A673 (cell line): Measurements from ENCODE around the gene MKS1. TPM values are rescaled to one million over a fixed set of nuclear protein-coding genes. Genes with fewer than 3 reads are reported as not detected.

Source experiments
- BruUV-seq: library from RNA; stranded (reverse); fragments of 400-500 nt; replicated peaks from 2 replicates; lab custom pipeline; 2021; lab: Mats Ljungman, UMichigan
- CTCF ChIA-PET: fragments of 300-600 bp; sonication (Branson Sonifier 250); formaldehyde crosslinking; loops from one replicate; lab custom pipeline; 2022; ENCODE audit warnings: antibody characterized with exemption; lab: Charles Lee
- POLR2A ChIA-PET: fragments of 300-600 bp; sonication (Branson Sonifier 250); formaldehyde crosslinking; loops from one replicate; lab custom pipeline; 2022; ENCODE audit warnings: antibody characterized with exemption; ENCODE audit not compliant: low non-redundant PET; lab: Charles Lee
- DNase-seq: peaks from one replicate; pipeline ENCODE4 v3.0.0-alpha.2; 2015; ENCODE audit warnings: low spot score
- H3K27ac ChIP-seq: fragments of 200-600 bp; sonication (generic); 2 replicates; pipeline ENCODE4 v1.5.1; 2016; ENCODE audit warnings: mixed run types, low read depth, mild to moderate bottlenecking, mixed read lengths, antibody characterized with exemption, low read length; ENCODE audit not compliant: poor library complexity, severe bottlenecking
- H3K27me3 ChIP-seq: fragments of 200-600 bp; sonication (generic); replicated peaks from 2 replicates; pipeline ENCODE4 v1.6.1; 2017; ENCODE audit warnings: mixed run types, low read depth, mild to moderate bottlenecking, mixed read lengths, antibody characterized with exemption, low read length; ENCODE audit not compliant: insufficient read depth, poor library complexity
- H3K36me3 ChIP-seq: fragments of 200-600 bp; sonication (generic); 2 replicates; pipeline ENCODE4 v1.6.1; 2016; ENCODE audit warnings: mixed run types, mild to moderate bottlenecking, mixed read lengths, antibody characterized with exemption, low read length; ENCODE audit not compliant: insufficient read depth, poor library complexity, severe bottlenecking
- H3K4me1 ChIP-seq: fragments of 200-600 bp; sonication (generic); 2 replicates; pipeline ENCODE4 v1.6.1; 2017; ENCODE audit warnings: mixed run types, mild to moderate bottlenecking, mixed read lengths, antibody characterized with exemption, low read length; ENCODE audit not compliant: insufficient read depth, poor library complexity, severe bottlenecking
- H3K4me3 ChIP-seq: fragments of 200-600 bp; sonication (generic); 2 replicates; pipeline ENCODE4 v1.5.1; 2016; ENCODE audit warnings: low read depth, mixed run types, mild to moderate bottlenecking, mixed read lengths, low read length; ENCODE audit not compliant: poor library complexity, severe bottlenecking
- H3K9me3 ChIP-seq: fragments of 200-600 bp; sonication (generic); 2 replicates; pipeline ENCODE4 v1.6.1; 2016; ENCODE audit warnings: mixed run types, low read depth, mild to moderate bottlenecking, mixed read lengths, antibody characterized with exemption, low read length; ENCODE audit not compliant: poor library complexity, severe bottlenecking
- CTCF ChIP-seq: fragments of 300-800, 200-600 bp; sonication (generic); conservative IDR thresholded peaks from 2 replicates; pipeline ENCODE4 v1.5.1; 2017; ENCODE audit warnings: low read depth, mild to moderate bottlenecking, antibody characterized with exemption, low read length, moderate library complexity, mixed read lengths
- EZH2 ChIP-seq: fragments of 200-600 bp; sonication (generic); IDR thresholded peaks from 2 replicates; pipeline ENCODE4 v1.6.1; 2017; ENCODE audit warnings: borderline replicate concordance, low read depth, mild to moderate bottlenecking, mixed read lengths, antibody characterized with exemption, low read length; ENCODE audit not compliant: poor library complexity, severe bottlenecking
- intact Hi-C: fragments of 100-400 bp; cut with micrococcal nuclease; formaldehyde crosslinking; loops from one replicate; pipeline ENCODE4 v1.10.0; 2022; ENCODE audit not compliant: unreplicated experiment
- total RNA-seq: library from RNA; stranded (reverse); gene quantifications from 2 replicates; pipeline ENCODE4 v1.2.3, GENCODE V29; 2021

The MKS1 gene
- total RNA-seq, 1 experiment from 2014 or later, result 28.1 TPM

- CTCF ChIA-PET, result interaction anchor here (0.6 to 1.8 kb wide), 9 partner anchors 9 to 295 kb away, joined by 3 to 8 read pairs (median 4); partner anchors contain the start of gene SUPT4H1
- no peaks in the 10 kb centered on the region for H3K36me3 ChIP-seq
- intact Hi-C loops, result no loop called here
- H3K27ac ChIP-seq, result no peak overlapping the region
- peak overlapping the region; percentile 43 for H3K4me3 ChIP-seq
- DNase-seq, result peak; percentile 70
- POLR2A ChIA-PET, result interaction anchor here (0.6 kb wide), 2 partner anchors 19 to 388 kb away, joined by 4 to 15 read pairs; no protein-coding TSS in a partner anchor
- peak; percentile 97 for TF ChIP-seq CTCF
- no peak for TF ChIP-seq EZH2
- no peaks in the 10 kb centered on the region for H3K9me3 ChIP-seq
- no TSS peak for BruUV-seq
- H3K27me3 ChIP-seq, result peaks cover 18% of the 10 kb centered on the region
- peaks cover 8% of the 10 kb centered on the region for H3K4me1 ChIP-seq
Measured at GRCh38 chr17:58249270-58250133, 30.4 kb upstream of the MKS1 start.

- no peak overlapping the region for H3K27ac ChIP-seq
- ChIA-PET POLR2A (no interaction called here), CTCF (interaction anchor here (0.9 to 1.8 kb wide), 5 partner anchors 36 to 199 kb away, joined by 3 to 8 read pairs (median 4); partner anchors contain the start of gene SUPT4H1)
- DNase-seq, result no peak
- peak overlapping the region; percentile 43 for H3K4me3 ChIP-seq
- peaks cover 14% of the 10 kb centered on the region for H3K27me3 ChIP-seq
- no peaks in the 10 kb centered on the region for H3K9me3 ChIP-seq
- peaks cover 8% of the 10 kb centered on the region for H3K4me1 ChIP-seq
- intact Hi-C loops, result no loop called here
- no peaks in the 10 kb centered on the region for H3K36me3 ChIP-seq
- TF ChIP-seq CTCF, result no peak
- TF ChIP-seq EZH2, result no peak
- no TSS peak for BruUV-seq
Measured at GRCh38 chr17:58248955-58249269, 29.9 kb upstream of the MKS1 start.

GRCh38 chr17:58247511-58248363 lies 28.7 kb upstream of the MKS1 start:
- Histone ChIP-seq H3K9me3 (no peaks in the 10 kb centered on the region), H3K36me3 (no peaks in the 10 kb centered on the region), H3K4me3 (no peak overlapping the region), H3K27me3 (peaks cover 8% of the 10 kb centered on the region), H3K27ac (no peak overlapping the region), H3K4me1 (peaks cover 8% of the 10 kb centered on the region)
- no peak for TF ChIP-seq CTCF
- TF ChIP-seq EZH2, result no peak
- CTCF ChIA-PET, result interaction anchor here (0.6 kb wide), 1 partner anchor 17 kb away, joined by 3 read pairs; no protein-coding TSS in a partner anchor
- no peak for DNase-seq
- no TSS peak for BruUV-seq
- POLR2A ChIA-PET, result no interaction called here
- intact Hi-C loops, result no loop called here
